OCI-LY3 (cell line): ENCODE measurements around the gene TMEM150C.

Experiments used
- H2AFZ ChIP-seq: fragments of 200-600, 300-600 bp; shearing (Covaris generic); 2 replicates; pipeline ENCODE4 v1.6.0; 2014; ENCODE audit warnings: antibody characterized with exemption, low read depth, low read length
- H3K27ac ChIP-seq: fragments of 200-600, 300-600 bp; sonication (generic); 2 replicates; pipeline ENCODE4 v1.5.1; 2014; ENCODE audit warnings: mild to moderate bottlenecking, low read length, moderate library complexity, mixed read lengths
- H3K27me3 ChIP-seq: fragments of 200-600, 300-600 bp; sonication (generic); 2 replicates; pipeline ENCODE4 v1.6.1; 2014; ENCODE audit warnings: low read depth, low read length, mixed read lengths
- H3K36me3 ChIP-seq: fragments of 200-600, 300-600 bp; sonication (generic); replicated peaks from 2 replicates; pipeline ENCODE3; 2014; ENCODE audit warnings: low read depth, low read length, mixed read lengths
- H3K4me1 ChIP-seq: fragments of 300-600, 200-600 bp; sonication (generic); 2 replicates; pipeline ENCODE4 v1.6.1; 2014; ENCODE audit warnings: low read length, mixed read lengths
- H3K4me2 ChIP-seq: fragments of 200-600, 300-600 bp; sonication (generic); 2 replicates; pipeline ENCODE4 v1.6.1; 2014; ENCODE audit warnings: low read length, mixed read lengths
- H3K4me3 ChIP-seq: fragments of 300-600, 200-600 bp; sonication (generic); 2 replicates; pipeline ENCODE4 v1.5.1; 2014; ENCODE audit warnings: antibody characterized with exemption, mild to moderate bottlenecking, low read length, moderate library complexity
- H3K79me2 ChIP-seq: fragments of 300-600, 200-600 bp; shearing (Covaris generic); 2 replicates; pipeline ENCODE4 v1.6.1; 2014; ENCODE audit warnings: mild to moderate bottlenecking, low read length, mixed read lengths
- H3K9ac ChIP-seq: fragments of 300-600, 200-600 bp; shearing (Covaris generic); 2 replicates; pipeline ENCODE4 v1.6.0; 2014; ENCODE audit warnings: mild to moderate bottlenecking, low read length, moderate library complexity
- H3K9me3 ChIP-seq: fragments of 200-600, 300-600 bp; shearing (Covaris generic); 2 replicates; pipeline ENCODE4 v1.6.1; 2014; ENCODE audit warnings: low read length, mixed read lengths; ENCODE audit not compliant: insufficient read depth
- H4K20me1 ChIP-seq: fragments of 200-600, 300-600 bp; sonication (generic); 2 replicates; pipeline ENCODE4 v1.6.1; 2016; ENCODE audit warnings: low read length, mixed read lengths; ENCODE audit not compliant: insufficient read depth
- CTCF ChIP-seq: fragments of 200-600, 300-600 bp; sonication (generic); IDR thresholded peaks from 2 replicates; pipeline ENCODE4 v1.5.1; 2014; ENCODE audit warnings: antibody characterized with exemption, low read length, low read depth
- EZH2phosphoT487 ChIP-seq: fragments of 200-600 bp; shearing (Covaris generic); IDR thresholded peaks from 2 replicates; pipeline ENCODE4 v1.6.1; 2018; ENCODE audit warnings: antibody characterized with exemption, mixed run types, low read depth

Gene TMEM150C

DNA sequence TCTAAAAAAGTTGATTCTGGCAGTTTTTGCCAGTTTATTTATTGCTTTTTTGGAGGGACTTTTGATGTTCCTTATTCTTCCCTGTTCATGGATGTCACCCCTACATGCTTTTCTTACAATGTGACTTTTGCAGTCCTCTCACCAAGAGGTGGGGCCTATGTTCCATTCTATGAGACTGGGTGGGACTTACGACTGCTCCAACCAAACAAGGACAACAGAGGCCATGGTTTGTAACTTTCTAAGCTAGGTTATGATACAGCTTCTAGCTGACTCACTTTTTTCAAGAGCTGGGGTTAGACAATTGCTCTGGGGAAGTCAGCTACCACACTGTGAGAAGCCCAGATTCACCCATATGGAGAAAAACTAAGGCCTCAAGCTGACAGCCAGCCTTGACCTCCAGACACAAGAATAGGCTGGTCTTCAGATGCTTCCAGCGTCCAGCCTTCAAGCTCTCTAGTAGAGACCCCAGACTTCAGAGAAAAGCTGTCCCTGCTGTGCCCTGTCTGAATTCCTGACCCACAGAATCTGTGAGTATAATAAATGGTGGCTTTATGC lies 91.9 kb downstream of the TMEM150C start:
- Histone ChIP-seq H3K4me1 (no peaks in the 10 kb centered on the region), H3K27ac (no peak overlapping the region), H4K20me1 (no peaks in the 10 kb centered on the region), H3K9ac (no peak overlapping the region), H3K4me3 (no peak overlapping the region), H3K4me2 (no peak overlapping the region), H3K9me3 (no peaks in the 10 kb centered on the region), H3K36me3 (peaks cover 23% of the 10 kb centered on the region), H3K27me3 (no peaks in the 10 kb centered on the region), H3K79me2 (no peaks in the 10 kb centered on the region), H2AFZ (no peak overlapping the region)
- no peak for TF ChIP-seq CTCF
- TF ChIP-seq EZH2phosphoT487, result no peak

DNA sequence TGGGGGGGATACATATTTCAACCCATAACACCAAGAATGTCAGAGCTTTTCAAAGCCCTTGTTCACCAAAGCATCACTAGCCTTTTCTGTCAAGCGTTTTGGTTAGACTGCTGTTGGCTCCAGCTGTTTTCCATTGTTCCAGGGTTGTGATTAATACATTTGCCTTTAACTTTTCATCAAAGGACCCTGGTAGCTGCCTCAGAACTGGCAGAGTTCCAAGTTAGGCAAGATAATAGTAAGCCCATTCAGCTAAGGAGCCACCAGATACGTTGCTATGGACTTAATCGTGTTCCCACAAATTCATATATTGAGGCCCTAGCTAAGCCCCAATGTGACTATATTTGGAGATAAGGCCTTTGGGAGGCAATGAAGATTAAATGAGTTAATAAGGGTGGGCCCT lies 94.3 kb downstream of the TMEM150C start:
- Histone ChIP-seq H3K27ac (no peak overlapping the region), H2AFZ (no peak overlapping the region), H3K9me3 (no peaks in the 10 kb centered on the region), H3K9ac (no peak overlapping the region), H3K36me3 (peaks cover 40% of the 10 kb centered on the region), H3K27me3 (no peaks in the 10 kb centered on the region), H3K4me3 (no peak overlapping the region), H3K4me2 (no peak overlapping the region), H3K79me2 (no peaks in the 10 kb centered on the region), H4K20me1 (no peaks in the 10 kb centered on the region), H3K4me1 (no peaks in the 10 kb centered on the region)
- TF ChIP-seq CTCF, result no peak
- TF ChIP-seq EZH2phosphoT487, result no peak

GRCh38 chr4:82463221-82463620 lies 98.6 kb downstream of the TMEM150C start:
- H3K27me3 ChIP-seq, result no peaks in the 10 kb centered on the region
- no peaks in the 10 kb centered on the region for H4K20me1 ChIP-seq
- H3K79me2 ChIP-seq, result no peaks in the 10 kb centered on the region
- H3K9me3 ChIP-seq, result no peaks in the 10 kb centered on the region
- H2AFZ ChIP-seq, result no peak overlapping the region
- H3K36me3 ChIP-seq, result peaks cover 59% of the 10 kb centered on the region
- H3K4me2 ChIP-seq, result no peak overlapping the region
- no peak overlapping the region for H3K27ac ChIP-seq
- no peaks in the 10 kb centered on the region for H3K4me1 ChIP-seq
- H3K9ac ChIP-seq, result no peak overlapping the region
- TF ChIP-seq CTCF, result no peak
- TF ChIP-seq EZH2phosphoT487, result no peak
- no peak overlapping the region for H3K4me3 ChIP-seq

- TF ChIP-seq EZH2phosphoT487, result no peak
- peak; percentile 55 for TF ChIP-seq CTCF
- no peaks in the 10 kb centered on the region for H3K27me3 ChIP-seq
- no peak overlapping the region for H3K9ac ChIP-seq
- peaks cover 54% of the 10 kb centered on the region for H3K36me3 ChIP-seq
- H3K4me3 ChIP-seq, result no peak overlapping the region
- no peaks in the 10 kb centered on the region for H3K4me1 ChIP-seq
- no peak overlapping the region for H2AFZ ChIP-seq
- no peak overlapping the region for H3K27ac ChIP-seq
- H3K9me3 ChIP-seq, result no peaks in the 10 kb centered on the region
- no peaks in the 10 kb centered on the region for H3K79me2 ChIP-seq
- H4K20me1 ChIP-seq, result no peaks in the 10 kb centered on the region
- H3K4me2 ChIP-seq, result no peak overlapping the region
Observed at GRCh38 chr4:82462415-82462831, 99.4 kb downstream of the TMEM150C start.
